GM12873 (cell line): ENCODE data around the gene KPNA1.

Experiments
- TF ChIP-seq, protein P1 (sequence below): IDR thresholded peaks from 2 replicates; pipeline ENCODE4 v1.5.1; 2012; ENCODE audit warnings: low read depth, mild to moderate bottlenecking, moderate library complexity, low read length, control low read depth; ENCODE audit not compliant: insufficient read depth; ENCODE audit errors: missing control alignments

Gene KPNA1

DNA sequence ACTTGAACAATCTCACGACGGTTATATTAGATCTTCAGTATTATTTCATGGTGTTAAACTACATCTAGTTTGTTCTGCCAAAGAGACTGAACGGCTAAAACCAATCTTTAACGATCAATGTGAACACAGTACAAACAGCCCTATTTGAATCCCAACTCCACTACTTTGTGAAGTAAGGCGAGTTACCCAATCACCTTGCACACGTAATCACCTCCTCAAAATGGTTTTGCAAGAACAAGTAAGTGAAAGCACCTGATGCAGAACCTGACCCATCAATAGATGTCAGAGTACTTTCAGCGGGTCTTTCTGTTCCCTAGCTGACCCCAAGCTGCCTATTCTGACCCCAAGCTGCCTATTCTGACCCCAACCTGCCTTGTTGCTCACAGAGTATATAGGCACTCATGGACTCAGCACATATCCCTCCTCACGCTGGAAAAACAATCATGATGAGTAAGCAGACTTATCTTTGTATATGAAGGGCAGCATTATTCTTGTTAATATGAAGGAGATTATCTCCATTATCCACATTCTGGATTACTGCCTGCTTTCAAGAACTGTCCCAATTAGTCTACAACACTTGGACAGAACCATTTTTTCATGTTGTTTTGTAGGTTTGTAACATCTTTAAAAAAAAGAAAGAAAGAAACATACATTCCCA lies 3.7 kb downstream of the KPNA1 start:
- TF ChIP-seq, protein P1, sequence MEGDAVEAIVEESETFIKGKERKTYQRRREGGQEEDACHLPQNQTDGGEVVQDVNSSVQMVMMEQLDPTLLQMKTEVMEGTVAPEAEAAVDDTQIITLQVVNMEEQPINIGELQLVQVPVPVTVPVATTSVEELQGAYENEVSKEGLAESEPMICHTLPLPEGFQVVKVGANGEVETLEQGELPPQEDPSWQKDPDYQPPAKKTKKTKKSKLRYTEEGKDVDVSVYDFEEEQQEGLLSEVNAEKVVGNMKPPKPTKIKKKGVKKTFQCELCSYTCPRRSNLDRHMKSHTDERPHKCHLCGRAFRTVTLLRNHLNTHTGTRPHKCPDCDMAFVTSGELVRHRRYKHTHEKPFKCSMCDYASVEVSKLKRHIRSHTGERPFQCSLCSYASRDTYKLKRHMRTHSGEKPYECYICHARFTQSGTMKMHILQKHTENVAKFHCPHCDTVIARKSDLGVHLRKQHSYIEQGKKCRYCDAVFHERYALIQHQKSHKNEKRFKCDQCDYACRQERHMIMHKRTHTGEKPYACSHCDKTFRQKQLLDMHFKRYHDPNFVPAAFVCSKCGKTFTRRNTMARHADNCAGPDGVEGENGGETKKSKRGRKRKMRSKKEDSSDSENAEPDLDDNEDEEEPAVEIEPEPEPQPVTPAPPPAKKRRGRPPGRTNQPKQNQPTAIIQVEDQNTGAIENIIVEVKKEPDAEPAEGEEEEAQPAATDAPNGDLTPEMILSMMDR, result no peak

- TF ChIP-seq, protein P1, result no peak
These were observed 6.4 kb downstream of the KPNA1 start for GRCh38 chr3:122508135-122508914.

- TF ChIP-seq, protein P1, result no peak
These were observed 8.3 kb downstream of the KPNA1 start for GRCh38 chr3:122506450-122506849.

GRCh38 chr3:122505676-122506075 lies 9.1 kb downstream of the KPNA1 start:
- TF ChIP-seq, protein P1, result no peak

- TF ChIP-seq, protein P1, result no peak
These were observed 11.8 kb downstream of the KPNA1 start for GRCh38 chr3:122502941-122503340.

DNA sequence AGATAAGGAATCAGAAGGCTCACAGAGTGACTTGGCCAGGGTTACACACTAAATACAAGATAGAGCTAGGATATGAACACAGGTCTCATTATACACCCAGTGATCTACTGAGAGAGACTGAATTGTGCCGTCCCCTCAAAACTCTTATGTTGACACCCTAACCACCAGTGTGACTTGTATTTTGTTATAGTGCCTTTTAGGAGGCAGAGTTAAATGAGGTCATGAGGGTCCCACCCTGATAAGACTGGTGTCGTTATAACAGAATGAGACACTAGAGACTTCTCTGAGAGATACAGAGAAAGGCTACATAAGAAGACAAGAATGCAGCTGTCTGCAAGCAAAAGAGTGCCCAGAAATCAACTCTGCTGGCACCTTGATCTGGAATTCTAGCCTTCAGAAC lies 12.6 kb downstream of the KPNA1 start:
- TF ChIP-seq, protein P1, result no peak

DNA sequence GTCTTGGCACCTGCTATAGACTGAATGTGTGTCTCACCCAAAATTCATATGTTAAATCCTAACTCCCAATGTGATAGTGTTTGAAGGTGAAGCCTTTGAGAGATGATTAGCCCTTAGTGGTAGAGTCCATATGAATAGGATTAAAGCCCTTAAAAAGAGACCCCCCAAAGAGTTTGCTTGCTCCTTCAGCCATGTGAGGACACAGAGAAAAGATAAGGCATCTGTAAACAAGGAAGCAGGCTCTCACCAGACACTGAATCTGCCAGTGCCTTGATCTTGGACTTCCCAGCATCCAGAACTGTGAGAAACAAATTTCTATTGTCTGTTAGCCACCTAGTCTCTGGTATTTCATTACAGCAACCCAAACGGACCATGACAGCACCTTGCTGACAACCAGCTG lies 16.6 kb downstream of the KPNA1 start:
- TF ChIP-seq, protein P1, result no peak
